HepG2 (cell line): ENCODE results near the gene CAMKMT. TPM values are rescaled to one million over a fixed set of nuclear protein-coding genes. Genes with fewer than 3 reads are reported as not detected.

Experiments used
- ATAC-seq: fragments of 200-7000 bp; cut with Tn5 transposase; 3 replicates; pipeline ENCODE4 v1.9.1; 2020; ENCODE audit warnings: mild to moderate bottlenecking, moderate library complexity
- BruUV-seq: library from RNA; stranded (reverse); fragments of 400-500 nt; replicated peaks from 2 replicates; lab custom pipeline; 2021; lab: Mats Ljungman, UMichigan
- CTCF ChIA-PET: fragments of 300-600 bp; formaldehyde crosslinking; extraction: SDS; loops from one replicate; lab custom pipeline; 2021; ENCODE audit warnings: low total read pairs, inconsistent platforms, low intra/inter-chr PET ratio; lab: Yijun Ruan, JAX
- POLR2A ChIA-PET: fragments of 350-600 bp; sonication (Branson Sonifier 250); formaldehyde crosslinking; loops from one replicate; lab custom pipeline; 2020; ENCODE audit warnings: antibody characterized with exemption, inconsistent platforms; lab: Yijun Ruan, JAX
- DNase-seq: peaks from one replicate; pipeline ENCODE4 v3.0.0-alpha.2; 2015; ENCODE audit warnings: low spot score
- FAIRE-seq: peaks from 3 replicates; lab custom pipeline; 2011; peaks lifted over from hg19 to GRCh38; lab: Jason Lieb, UNC
- H2AFZ ChIP-seq: one replicate; pipeline ENCODE4 v1.6.1; 2011; ENCODE audit warnings: low read length, inconsistent platforms
- H3K27ac ChIP-seq: fragments of 300-600 bp; 3 replicates; pipeline ENCODE4 v1.8.0; 2011; ENCODE audit warnings: mixed run types, mild to moderate bottlenecking, mixed read lengths, low read length, inconsistent platforms; ENCODE audit not compliant: insufficient read depth; ENCODE audit errors: extremely low read length
- H3K27me3 ChIP-seq, 2 experiments: fragments of 200-600 bp in 1 of 2; 2 replicates in 1 of 2; 3 replicates in 1 of 2; pipeline versions ENCODE4 v1.6.0 to v1.8.0; 2011; ENCODE audit warnings: low read length in 2 of 2, mild to moderate bottlenecking in 2 of 2, moderate library complexity in 2 of 2, inconsistent platforms in 1 of 2; ENCODE audit not compliant: insufficient read depth in 2 of 2, control insufficient read depth in 1 of 2
- H3K36me3 ChIP-seq, 2 experiments: fragments of 200-600 bp in 1 of 2; replicated peaks in 1 of 2; 2 replicates in 1 of 2; 3 replicates in 1 of 2; pipeline versions ENCODE4 v1.5.1 to v1.8.0; 2011; ENCODE audit warnings: low read length in 2 of 2, inconsistent platforms in 1 of 2; ENCODE audit not compliant: insufficient read depth in 2 of 2, control insufficient read depth in 1 of 2
- H3K4me1 ChIP-seq: 2 replicates; pipeline ENCODE4 v1.5.1; 2012; ENCODE audit warnings: low read length, inconsistent platforms; ENCODE audit not compliant: insufficient read depth
- H3K4me2 ChIP-seq: 2 replicates; pipeline ENCODE4 v1.6.0; 2011; ENCODE audit warnings: low read depth, low read length, inconsistent platforms
- H3K4me3 ChIP-seq, 3 experiments: fragments of 200-600 bp in 1 of 3; sonication (generic), shearing (Covaris generic) in 1 of 3; replicated peaks in 1 of 3; 2 replicates each; pipeline ENCODE4 v1.5.1; 2011 to 2016; ENCODE audit warnings: low read length in 3 of 3, inconsistent platforms in 2 of 3, low read depth in 2 of 3, mild to moderate bottlenecking in 2 of 3, control low read depth in 1 of 3, mixed read lengths in 1 of 3; ENCODE audit not compliant: insufficient read depth in 1 of 3
- H3K79me2 ChIP-seq: one replicate; pipeline ENCODE4 v1.6.1; 2011; ENCODE audit warnings: low read length, inconsistent platforms; ENCODE audit not compliant: insufficient read depth
- H3K9ac ChIP-seq: 2 replicates; pipeline ENCODE4 v1.6.0; 2011; ENCODE audit warnings: mild to moderate bottlenecking, low read depth, low read length, inconsistent platforms; ENCODE audit not compliant: insufficient read depth
- H3K9me3 ChIP-seq: 2 replicates; pipeline ENCODE4 v1.5.1; 2012; ENCODE audit warnings: mild to moderate bottlenecking, low read length
- H4K20me1 ChIP-seq: 2 replicates; pipeline ENCODE4 v1.6.0; 2011; ENCODE audit warnings: inconsistent platforms, mild to moderate bottlenecking, low read length, moderate library complexity; ENCODE audit not compliant: insufficient read depth
- AKAP8 ChIP-seq: sonication (generic); formaldehyde crosslinking; IDR thresholded peaks from 2 replicates; pipeline ENCODE4 v1.5.1; 2020; ENCODE audit warnings: mild to moderate bottlenecking, missing genetic modification reagents
- HDAC2 ChIP-seq: sonication (generic); formaldehyde crosslinking; IDR thresholded peaks from 2 replicates; pipeline ENCODE4 v1.4.0; 2020; ENCODE audit warnings: missing genetic modification reagents
- RFX3 ChIP-seq: IDR thresholded peaks from 2 replicates; pipeline ENCODE4 v1.6.1; 2016; ENCODE audit warnings: missing biosample characterization, missing genetic modification reagents
- RNF2 ChIP-seq: fragments of 450-650 bp; conservative IDR thresholded peaks from 2 replicates; pipeline ENCODE4 v1.6.1; 2016; ENCODE audit warnings: low read depth
- ZNF570 ChIP-seq: sonication (generic); formaldehyde crosslinking; IDR thresholded peaks from 2 replicates; pipeline ENCODE4 v1.4.0; 2020; ENCODE audit warnings: mild to moderate bottlenecking, missing genetic modification reagents, borderline replicate concordance
- ZNF629 ChIP-seq: sonication (generic); formaldehyde crosslinking; conservative IDR thresholded peaks from 2 replicates; pipeline ENCODE4 v1.5.0; 2020; ENCODE audit warnings: missing genetic modification reagents
- WGBS: methylation state at CpG from one replicate; pipeline ENCODE4 v1.1.6; 2017; ENCODE audit warnings: low lambda C conversion rate; 5-methylcytosine and 5-hydroxymethylcytosine counted together
- in situ Hi-C: cut with HindIII; loops from 2 replicates; pipeline ENCODE4 v1.10.0; 2017; ENCODE audit warnings: low pct_unique_long_range_greater_than_20kb; ENCODE audit not compliant: extremely low pct_ligation_motif_present
- intact Hi-C: fragments of 100-400 bp; cut with micrococcal nuclease; formaldehyde crosslinking; loops from one replicate; pipeline ENCODE4 v1.10.0; 2022; ENCODE audit not compliant: unreplicated experiment
- polyA plus RNA-seq, 8 experiments: library from polyadenylated mRNA; depleted of rRNA in 3 of 8; stranded (reverse) in 7 of 8; unstranded in 1 of 8; fragments of >200 nt; fragmentation: Illumina TruSeq in 4 of 8; extraction: Trizol in 4 of 8; gene quantifications; 2 replicates each; pipeline versions ENCODE4 v1.2.1 to v1.2.3, GENCODE V29; 2011 to 2016; ENCODE audit warnings: low read depth in 4 of 8, missing spikeins in 1 of 8, mixed read lengths in 1 of 8; ENCODE audit not compliant: insufficient read depth in 1 of 8
- total RNA-seq, 5 experiments: library from RNA; depleted of rRNA; stranded (reverse); fragments of >200 nt; fragmentation: Illumina TruSeq; extraction: Trizol; gene quantifications; 2 replicates each; pipeline ENCODE4 v1.2.3, GENCODE V29; 2016; ENCODE audit warnings: low read depth in 1 of 5
- TF ChIP-seq, protein P1 (sequence below): sonication (generic); formaldehyde crosslinking; IDR thresholded peaks from 2 replicates; pipeline ENCODE4 v1.4.0; 2020; ENCODE audit warnings: mild to moderate bottlenecking, missing genetic modification reagents

Gene CAMKMT
- total and polyA plus RNA-seq, 2 of the 13 experiments (the other 11 are each of a cell fraction or from before 2014, with no cell fraction given) = 6.9 to 20.8 TPM

DNA sequence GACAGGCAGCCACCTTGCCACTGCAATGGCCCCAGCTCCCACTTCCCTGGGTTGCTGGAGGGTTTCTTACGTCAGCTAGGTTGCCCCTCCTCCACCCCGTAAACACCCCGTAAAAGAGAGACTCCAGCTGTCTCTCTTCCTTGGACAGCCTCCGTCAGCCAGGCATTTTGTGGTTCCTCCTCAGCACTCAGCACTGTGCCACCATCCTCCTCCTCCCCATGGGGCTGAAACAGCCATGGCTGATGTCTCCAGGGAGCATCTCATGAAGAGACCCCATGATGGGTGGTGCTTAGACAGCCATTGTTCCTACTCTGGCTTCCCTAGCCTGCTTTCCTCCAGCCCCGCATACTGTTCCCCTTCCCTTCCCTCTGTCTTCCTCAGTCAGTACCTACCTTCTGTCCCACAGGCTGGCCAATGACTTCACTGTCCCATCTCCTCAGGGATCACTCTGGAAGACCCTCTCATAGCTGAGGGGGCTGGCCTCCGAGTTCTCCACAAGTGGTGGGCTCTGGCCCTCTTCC is 436.5 kb downstream of the CAMKMT start:
- ATAC-seq (no peak), DNase-seq (no peak)
- Histone ChIP-seq H4K20me1 (no peaks in the 10 kb centered on the region), H3K4me1 (no peaks in the 10 kb centered on the region), H3K9ac (no peak overlapping the region), H2AFZ (no peak overlapping the region), H3K27ac (no peak overlapping the region), H3K9me3 (no peaks in the 10 kb centered on the region), H3K36me3 (no peaks in the 10 kb centered on the region), H3K79me2 (no peaks in the 10 kb centered on the region), H3K4me3 (no peak overlapping the region), H3K4me2 (no peak overlapping the region)
- CTCF ChIA-PET = no interaction called here
- no TSS peak for BruUV-seq
- intact Hi-C loops = no loop called here
- TF ChIP-seq HDAC2 (CRISPR knock-in tag) (no peak), RNF2 (no peak), ZNF570 (no peak), AKAP8 (CRISPR knock-in tag) (no peak), RFX3 (CRISPR knock-in tag) (no peak)
- TF ChIP-seq, all 625 proteins: peak for 0
- POLR2A ChIA-PET = no interaction called here
- WGBS = 42% methylated on average over 5 of the region's 6 CpGs
- H3K27me3 ChIP-seq = peaks cover 2 to 40% of the 10 kb centered on the region in 2 experiments; a peak in 4 of 5 replicates
- in situ Hi-C loops = no loop called here
- no peak for FAIRE-seq

DNA sequence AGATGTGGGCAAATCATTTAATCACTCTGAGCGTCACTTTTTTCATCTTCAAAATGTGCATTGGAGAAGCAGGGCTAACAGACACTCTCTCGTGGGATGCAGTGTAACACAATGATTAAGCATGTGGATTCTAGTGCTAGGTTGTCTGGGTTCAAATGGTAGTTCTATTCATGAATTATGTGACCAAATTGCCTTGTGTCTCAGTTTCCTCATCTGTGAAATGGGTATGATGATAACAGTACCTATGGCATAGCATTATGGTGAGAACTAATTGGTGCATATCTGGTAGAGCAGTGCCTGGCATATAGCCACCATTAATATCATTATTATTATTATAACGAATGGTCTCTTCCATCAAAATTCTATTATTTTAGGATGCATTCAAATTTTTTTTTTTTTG is 437.4 kb downstream of the CAMKMT start:
- FAIRE-seq (no peak), DNase-seq (no peak), ATAC-seq (no peak)
- in situ Hi-C loops (no loop called here), intact Hi-C loops (no loop called here)
- Histone ChIP-seq H2AFZ (no peak overlapping the region), H3K27ac (no peak overlapping the region), H3K4me1 (no peaks in the 10 kb centered on the region), H3K27me3 (peaks cover 2 to 42% of the 10 kb centered on the region in 2 experiments; a peak in 4 of 5 replicates), H3K4me2 (no peak overlapping the region), H4K20me1 (no peaks in the 10 kb centered on the region), H3K4me3 (no peak overlapping the region), H3K9ac (no peak overlapping the region), H3K79me2 (no peaks in the 10 kb centered on the region), H3K9me3 (no peaks in the 10 kb centered on the region), H3K36me3 (no peaks in the 10 kb centered on the region)
- ChIA-PET POLR2A (no interaction called here), CTCF (no interaction called here)
- WGBS = 27% methylated on average over 3 of the region's 3 CpGs
- no TSS peak for BruUV-seq
- TF ChIP-seq, protein P1, sequence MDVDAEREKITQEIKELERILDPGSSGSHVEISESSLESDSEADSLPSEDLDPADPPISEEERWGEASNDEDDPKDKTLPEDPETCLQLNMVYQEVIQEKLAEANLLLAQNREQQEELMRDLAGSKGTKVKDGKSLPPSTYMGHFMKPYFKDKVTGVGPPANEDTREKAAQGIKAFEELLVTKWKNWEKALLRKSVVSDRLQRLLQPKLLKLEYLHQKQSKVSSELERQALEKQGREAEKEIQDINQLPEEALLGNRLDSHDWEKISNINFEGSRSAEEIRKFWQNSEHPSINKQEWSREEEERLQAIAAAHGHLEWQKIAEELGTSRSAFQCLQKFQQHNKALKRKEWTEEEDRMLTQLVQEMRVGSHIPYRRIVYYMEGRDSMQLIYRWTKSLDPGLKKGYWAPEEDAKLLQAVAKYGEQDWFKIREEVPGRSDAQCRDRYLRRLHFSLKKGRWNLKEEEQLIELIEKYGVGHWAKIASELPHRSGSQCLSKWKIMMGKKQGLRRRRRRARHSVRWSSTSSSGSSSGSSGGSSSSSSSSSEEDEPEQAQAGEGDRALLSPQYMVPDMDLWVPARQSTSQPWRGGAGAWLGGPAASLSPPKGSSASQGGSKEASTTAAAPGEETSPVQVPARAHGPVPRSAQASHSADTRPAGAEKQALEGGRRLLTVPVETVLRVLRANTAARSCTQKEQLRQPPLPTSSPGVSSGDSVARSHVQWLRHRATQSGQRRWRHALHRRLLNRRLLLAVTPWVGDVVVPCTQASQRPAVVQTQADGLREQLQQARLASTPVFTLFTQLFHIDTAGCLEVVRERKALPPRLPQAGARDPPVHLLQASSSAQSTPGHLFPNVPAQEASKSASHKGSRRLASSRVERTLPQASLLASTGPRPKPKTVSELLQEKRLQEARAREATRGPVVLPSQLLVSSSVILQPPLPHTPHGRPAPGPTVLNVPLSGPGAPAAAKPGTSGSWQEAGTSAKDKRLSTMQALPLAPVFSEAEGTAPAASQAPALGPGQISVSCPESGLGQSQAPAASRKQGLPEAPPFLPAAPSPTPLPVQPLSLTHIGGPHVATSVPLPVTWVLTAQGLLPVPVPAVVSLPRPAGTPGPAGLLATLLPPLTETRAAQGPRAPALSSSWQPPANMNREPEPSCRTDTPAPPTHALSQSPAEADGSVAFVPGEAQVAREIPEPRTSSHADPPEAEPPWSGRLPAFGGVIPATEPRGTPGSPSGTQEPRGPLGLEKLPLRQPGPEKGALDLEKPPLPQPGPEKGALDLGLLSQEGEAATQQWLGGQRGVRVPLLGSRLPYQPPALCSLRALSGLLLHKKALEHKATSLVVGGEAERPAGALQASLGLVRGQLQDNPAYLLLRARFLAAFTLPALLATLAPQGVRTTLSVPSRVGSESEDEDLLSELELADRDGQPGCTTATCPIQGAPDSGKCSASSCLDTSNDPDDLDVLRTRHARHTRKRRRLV (CRISPR knock-in tag) = no peak
- TF ChIP-seq ZNF629 (CRISPR knock-in tag) = peak; percentile 70
